ENCODE measurements around the gene POTEI.
"Not testable (repeated sequence)": the region's sequence is repeated elsewhere in the genome, so short reads cannot be mapped to it uniquely, and the experiment has no call there.

POTEI gene

GRCh38 chr2:130455413-130455812, 53.7 kb downstream of the POTEI start:
- H3K4me3 ChIP-seq (ENCODE audit: low read length) = not testable (repeated sequence)

GRCh38 chr2:130454712-130455083, 54.4 kb downstream of the POTEI start:
- not testable (repeated sequence) for H3K4me3 ChIP-seq (ENCODE audit: low read length)

GRCh38 chr2:130453955-130454711, 55.0 kb downstream of the POTEI start:
- not testable (repeated sequence) for H3K4me3 ChIP-seq (ENCODE audit: low read length)

GRCh38 chr2:130452897-130453296, 56.2 kb downstream of the POTEI start:
- not testable (repeated sequence) for H3K4me3 ChIP-seq (ENCODE audit: low read length)

GRCh38 chr2:130451823-130452222, 57.3 kb downstream of the POTEI start:
- H3K4me3 ChIP-seq (ENCODE audit: low read length) = not testable (repeated sequence)

GRCh38 chr2:130451278-130451677, 57.9 kb downstream of the POTEI start:
- not testable (repeated sequence) for H3K4me3 ChIP-seq (ENCODE audit: low read length)

GRCh38 chr2:130450366-130450765, 58.8 kb downstream of the POTEI start:
- not testable (repeated sequence) for H3K4me3 ChIP-seq (ENCODE audit: low read length)

GRCh38 chr2:130427631-130428030, 81.5 kb downstream of the POTEI start:
- not testable (repeated sequence) for H3K4me3 ChIP-seq (ENCODE audit: low read length)

- not testable (repeated sequence) for H3K4me3 ChIP-seq (ENCODE audit: low read length)
Observed at GRCh38 chr2:130418845-130419244, 90.3 kb downstream of the POTEI start.

GRCh38 chr2:130416693-130417092, 92.4 kb downstream of the POTEI start:
- not testable (repeated sequence) for H3K4me3 ChIP-seq (ENCODE audit: low read length)

Data from GM08714 (cell line).